ENCODE data around the gene USP54. TPM values are rescaled to one million over a fixed set of nuclear protein-coding genes. Genes with fewer than 3 reads are reported as not detected.

USP54 gene
- total RNA-seq, 1 experiment from 2014 or later, result 32.8 TPM

DNA sequence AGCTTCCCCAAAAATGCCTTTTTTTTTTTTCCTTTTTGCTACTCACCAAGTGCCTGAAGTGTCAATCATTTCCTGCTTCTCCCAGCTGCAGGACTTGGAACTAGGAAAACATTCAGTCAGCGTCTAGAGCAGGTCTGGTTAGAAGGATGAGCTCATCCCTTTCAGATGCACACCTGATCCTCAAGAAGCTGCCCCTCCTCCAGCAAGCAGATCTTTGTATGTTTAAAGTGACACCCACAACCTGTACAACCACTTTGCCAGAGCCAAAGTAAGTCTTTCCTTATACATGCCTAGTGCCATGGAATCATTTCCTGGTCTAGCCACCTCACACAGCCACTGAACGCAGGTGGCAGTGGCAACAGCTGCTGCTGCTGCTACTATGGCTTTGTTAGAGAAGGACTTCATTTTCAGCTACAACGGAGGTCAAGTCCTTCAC is 10.4 kb upstream of the USP54 start:
- ChIA-PET CTCF (no interaction called here), POLR2A (interaction anchor here (0.6 to 1.4 kb wide), 2 partner anchors 10 to 94 kb away, joined by 5 to 10 read pairs; partner anchors contain the start of gene USP54)
- peak; percentile 68 for ATAC-seq
- DNase-seq (ENCODE audit: low read depth, low spot score), result no peak
- Histone ChIP-seq H3K27me3 (ENCODE audit: control insufficient read depth, insufficient read depth, low read length) (no peaks in the 10 kb centered on the region), H3K4me1 (ENCODE audit: control insufficient read depth, insufficient read depth, low read length) (peaks cover 8% of the 10 kb centered on the region; the same call in 1 of the 2 replicates), H3K9me3 (ENCODE audit: control insufficient read depth, insufficient read depth, low read depth, low read length) (no peaks in the 10 kb centered on the region), H3K36me3 (ENCODE audit: control insufficient read depth, insufficient read depth, low read length) (no peaks in the 10 kb centered on the region), H3K4me3 (ENCODE audit: low read depth in 2 of 2, low read length in 2 of 2) (no peak overlapping the region), H3K27ac (ENCODE audit: low read length) (peak overlapping the region; percentile 12; the same call in 1 of the 2 replicates)
- BruUV-seq (replicated peaks), result no TSS peak
- intact Hi-C loops (cut with micrococcal nuclease; ENCODE audit: unreplicated experiment) (no loop called here), in situ Hi-C loops (cut with HindIII; ENCODE audit: low pct_unique_long_range_greater_than_20kb, low sequenced_read_pairs) (no loop called here)
- TF ChIP-seq TCF7L2 (IDR thresholded peaks at IDR 0.05; ENCODE audit: low read depth, low read length) (no peak), POLR2AphosphoS5 (IDR thresholded peaks at IDR 0.05; ENCODE audit: low read depth, low read length) (no peak), SIN3A (IDR thresholded peaks at IDR 0.05; ENCODE audit: borderline replicate concordance, insufficient read depth, low read depth, low read length) (no peak), REST (IDR thresholded peaks at IDR 0.05; ENCODE audit: insufficient read depth in 1 of 2, low read depth in 2 of 2, low read length in 1 of 2) (no peak)
- TF ChIP-seq, protein P1, sequence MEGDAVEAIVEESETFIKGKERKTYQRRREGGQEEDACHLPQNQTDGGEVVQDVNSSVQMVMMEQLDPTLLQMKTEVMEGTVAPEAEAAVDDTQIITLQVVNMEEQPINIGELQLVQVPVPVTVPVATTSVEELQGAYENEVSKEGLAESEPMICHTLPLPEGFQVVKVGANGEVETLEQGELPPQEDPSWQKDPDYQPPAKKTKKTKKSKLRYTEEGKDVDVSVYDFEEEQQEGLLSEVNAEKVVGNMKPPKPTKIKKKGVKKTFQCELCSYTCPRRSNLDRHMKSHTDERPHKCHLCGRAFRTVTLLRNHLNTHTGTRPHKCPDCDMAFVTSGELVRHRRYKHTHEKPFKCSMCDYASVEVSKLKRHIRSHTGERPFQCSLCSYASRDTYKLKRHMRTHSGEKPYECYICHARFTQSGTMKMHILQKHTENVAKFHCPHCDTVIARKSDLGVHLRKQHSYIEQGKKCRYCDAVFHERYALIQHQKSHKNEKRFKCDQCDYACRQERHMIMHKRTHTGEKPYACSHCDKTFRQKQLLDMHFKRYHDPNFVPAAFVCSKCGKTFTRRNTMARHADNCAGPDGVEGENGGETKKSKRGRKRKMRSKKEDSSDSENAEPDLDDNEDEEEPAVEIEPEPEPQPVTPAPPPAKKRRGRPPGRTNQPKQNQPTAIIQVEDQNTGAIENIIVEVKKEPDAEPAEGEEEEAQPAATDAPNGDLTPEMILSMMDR (IDR thresholded peaks at IDR 0.05), result no peak

DNA sequence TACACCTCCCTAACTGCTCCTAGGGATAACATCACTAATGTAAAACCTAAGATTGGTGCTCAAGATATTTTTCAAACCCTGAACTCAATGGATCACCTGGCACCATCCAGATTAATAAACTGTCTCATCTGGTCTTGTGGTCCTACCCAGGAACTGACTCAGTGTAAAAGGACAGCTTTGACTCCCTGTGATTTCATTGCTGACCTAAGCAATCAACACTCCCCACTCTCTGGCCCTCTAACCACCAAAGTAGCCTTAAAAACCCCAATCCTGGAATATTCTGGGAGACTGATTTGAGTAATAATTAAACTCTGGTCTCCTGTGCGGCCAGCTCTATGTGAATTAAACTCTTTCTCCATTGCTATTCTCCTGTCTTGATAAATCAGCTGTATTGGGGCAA is 6.2 kb upstream of the USP54 start:
- POLR2A ChIA-PET, result interaction anchor here (0.6 kb wide), 1 partner anchor 29 kb away, joined by 7 read pairs; no protein-coding TSS in a partner anchor

More for the DNA sequence above, 6.2 kb upstream of the USP54 start:
- in situ Hi-C loops (cut with HindIII; ENCODE audit: low pct_unique_long_range_greater_than_20kb, low sequenced_read_pairs), result no loop called here
- intact Hi-C loops (cut with micrococcal nuclease; ENCODE audit: unreplicated experiment), result no loop called here
- Histone ChIP-seq H3K36me3 (ENCODE audit: control insufficient read depth, insufficient read depth, low read length) (no peaks in the 10 kb centered on the region), H3K27me3 (ENCODE audit: control insufficient read depth, insufficient read depth, low read length) (no peaks in the 10 kb centered on the region), H3K4me3 (ENCODE audit: low read depth in 2 of 2, low read length in 2 of 2) (no peak overlapping the region), H3K9me3 (ENCODE audit: control insufficient read depth, insufficient read depth, low read depth, low read length) (no peaks in the 10 kb centered on the region), H3K27ac (ENCODE audit: low read length) (no peak overlapping the region), H3K4me1 (ENCODE audit: control insufficient read depth, insufficient read depth, low read length) (peaks cover 15% of the 10 kb centered on the region)
- no TSS peak for BruUV-seq (replicated peaks)
- CTCF ChIA-PET, result interaction anchor here (0.6 kb wide), 1 partner anchor 46 kb away, joined by 4 read pairs; no protein-coding TSS in a partner anchor
- DNase-seq (ENCODE audit: low read depth, low spot score) (no peak), ATAC-seq (no peak)
- TF ChIP-seq, protein P1 (IDR thresholded peaks at IDR 0.05), result no peak
- no peak for TF ChIP-seq SIN3A (IDR thresholded peaks at IDR 0.05; ENCODE audit: borderline replicate concordance, insufficient read depth, low read depth, low read length)
- TF ChIP-seq TCF7L2 (IDR thresholded peaks at IDR 0.05; ENCODE audit: low read depth, low read length), result no peak
- TF ChIP-seq REST (IDR thresholded peaks at IDR 0.05; ENCODE audit: insufficient read depth in 1 of 2, low read depth in 2 of 2, low read length in 1 of 2), result no peak
- no peak for TF ChIP-seq POLR2AphosphoS5 (IDR thresholded peaks at IDR 0.05; ENCODE audit: low read depth, low read length)
